Activated CD4-positive, alpha-beta T cell treated with anti-CD3 and anti-CD28 coated beads, Interleukin-2, amount 50 U/mL, for 1 hour (primary cell): ENCODE results near the gene FHAD1.

Experiments
- DNase-seq: peaks from one replicate; pipeline ENCODE4 v3.0.0-alpha.2; 2020

The FHAD1 gene

GRCh38 chr1:15218287-15219279 is 28.4 kb upstream of the FHAD1 start:
- DNase-seq, result no peak

GRCh38 chr1:15219280-15220023 is 27.6 kb upstream of the FHAD1 start:
- no peak for DNase-seq

GRCh38 chr1:15220024-15220392 is 27.0 kb upstream of the FHAD1 start:
- DNase-seq, result no peak

- DNase-seq, result no peak
Measured at GRCh38 chr1:15220825-15221431, 26.1 kb upstream of the FHAD1 start.

GRCh38 chr1:15222653-15223303 is 24.2 kb upstream of the FHAD1 start:
- no peak for DNase-seq

GRCh38 chr1:15224259-15224869 is 22.7 kb upstream of the FHAD1 start:
- DNase-seq, result no peak

DNA sequence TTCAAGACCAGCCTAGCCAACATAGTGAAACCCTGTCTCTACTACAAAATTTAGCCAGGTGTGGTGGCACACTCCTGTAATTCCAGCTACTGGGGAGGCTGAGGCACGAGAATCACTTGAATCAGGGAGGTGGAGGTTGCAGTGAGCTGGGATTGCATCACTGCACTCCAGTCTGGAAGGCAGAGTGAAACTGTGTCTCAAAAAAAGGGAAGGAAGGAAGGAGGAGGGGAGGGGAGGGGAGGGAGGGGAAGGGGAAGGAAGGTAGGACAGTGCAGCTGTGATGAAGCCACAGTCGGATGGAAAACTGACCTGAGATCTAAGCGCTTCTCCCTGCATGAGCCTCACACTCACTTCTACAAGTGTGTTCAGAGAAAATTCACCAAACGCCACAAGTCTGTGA is 22.0 kb upstream of the FHAD1 start:
- no peak for DNase-seq

- DNase-seq, result no peak
Measured at GRCh38 chr1:15225461-15225860, 21.6 kb upstream of the FHAD1 start.

DNA sequence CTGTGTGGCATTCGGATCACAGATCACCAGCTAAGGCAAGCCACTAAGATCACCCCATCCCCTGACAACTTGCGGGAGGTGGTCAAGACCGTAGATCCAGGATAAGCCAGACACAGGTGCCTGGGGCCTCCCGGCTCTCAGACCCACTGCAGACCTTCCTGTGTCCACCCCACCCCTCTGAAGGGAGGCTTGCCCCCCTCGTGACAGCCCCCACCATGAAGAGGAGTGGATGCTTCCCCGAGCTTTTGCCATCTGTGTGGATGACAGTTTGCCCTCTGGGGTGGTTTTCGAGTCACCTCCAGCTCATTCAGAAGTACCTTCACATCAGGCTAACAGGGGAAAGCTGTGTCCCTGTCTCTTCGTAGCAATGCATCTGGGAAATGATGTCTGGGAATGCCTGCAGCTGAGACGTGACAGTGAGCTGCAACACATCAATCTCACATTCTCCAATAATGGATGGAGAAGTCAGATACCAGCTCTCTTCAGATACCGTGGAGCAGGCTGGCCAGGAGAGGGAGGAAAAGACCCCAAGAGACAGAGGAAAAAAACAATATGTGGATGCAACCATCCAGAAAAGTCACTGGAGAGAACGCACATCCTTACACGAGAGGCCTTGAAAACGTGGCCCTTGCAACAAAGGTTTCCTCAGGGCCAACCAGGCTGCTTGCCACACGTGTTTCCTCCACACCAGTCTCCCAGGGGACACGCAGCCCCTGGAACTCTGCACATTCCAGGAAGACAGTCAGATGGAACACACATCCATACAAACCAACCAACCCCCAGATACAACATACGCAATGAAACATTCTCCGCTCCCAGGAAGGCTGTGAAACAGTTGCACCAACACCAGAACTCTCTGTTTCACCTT is 20.4 kb upstream of the FHAD1 start:
- DNase-seq, result no peak

DNA sequence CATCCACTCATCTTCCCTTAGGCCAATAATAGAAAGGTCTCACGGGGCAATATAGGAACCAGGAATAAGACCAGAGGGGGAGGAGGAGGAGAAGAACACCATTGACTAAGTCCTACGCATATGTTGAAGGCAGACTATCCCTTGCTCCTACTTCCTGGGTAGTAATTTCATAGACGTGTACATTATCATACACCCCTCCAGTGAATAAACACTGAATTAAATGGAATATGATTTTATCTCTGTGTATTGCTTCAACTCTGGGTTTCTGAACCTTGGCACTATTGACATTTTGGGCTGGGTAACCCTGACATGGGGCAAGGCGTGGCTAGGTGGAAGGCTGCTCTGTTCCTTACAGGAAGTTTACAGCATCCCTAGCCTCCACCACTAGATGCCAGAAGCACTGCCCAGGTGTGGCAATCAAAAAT is 17.3 kb upstream of the FHAD1 start:
- no peak for DNase-seq

- DNase-seq, result no peak
Measured at GRCh38 chr1:15231714-15232201, 15.3 kb upstream of the FHAD1 start.

DNA sequence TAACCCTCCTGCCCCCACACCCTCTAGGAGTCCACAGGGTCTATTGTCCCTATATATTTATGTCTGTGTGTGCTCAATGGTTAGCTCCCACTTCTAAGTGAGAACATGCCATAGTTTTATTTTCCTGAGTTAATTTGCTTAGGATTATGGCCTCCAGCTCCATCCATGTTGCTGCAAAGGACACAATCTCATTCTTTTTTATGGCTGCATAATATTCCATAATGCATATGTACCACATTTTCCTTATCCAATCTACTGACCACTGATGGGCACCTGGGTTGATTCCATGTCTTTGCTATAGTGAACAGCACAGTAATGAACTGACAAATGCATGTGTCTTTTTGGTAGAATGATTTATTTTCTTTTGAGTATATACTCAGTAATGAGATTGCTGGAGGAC is 13.3 kb upstream of the FHAD1 start:
- DNase-seq, result no peak

- DNase-seq, result no peak
Measured at GRCh38 chr1:15236321-15236721, 10.7 kb upstream of the FHAD1 start.

DNA sequence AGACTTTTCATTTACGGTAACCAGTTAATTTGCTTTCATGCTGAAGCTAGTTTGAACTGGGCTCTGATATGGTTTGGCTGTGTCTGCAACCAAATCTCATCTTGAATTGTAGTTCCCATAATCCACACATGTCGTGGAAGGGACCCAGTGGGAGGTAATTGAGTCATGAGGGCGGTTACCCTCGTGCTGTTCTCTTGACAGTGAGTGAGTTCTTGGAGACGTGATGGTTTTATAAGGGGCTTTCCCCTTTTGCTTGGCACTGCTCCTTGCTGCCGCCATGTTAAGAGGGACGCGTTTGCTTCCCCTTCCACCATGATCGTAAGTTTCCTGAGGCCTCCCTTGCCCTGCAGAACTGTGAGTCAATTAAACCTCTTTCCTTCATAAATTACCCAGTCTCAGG is 10.3 kb upstream of the FHAD1 start:
- no peak for DNase-seq

DNA sequence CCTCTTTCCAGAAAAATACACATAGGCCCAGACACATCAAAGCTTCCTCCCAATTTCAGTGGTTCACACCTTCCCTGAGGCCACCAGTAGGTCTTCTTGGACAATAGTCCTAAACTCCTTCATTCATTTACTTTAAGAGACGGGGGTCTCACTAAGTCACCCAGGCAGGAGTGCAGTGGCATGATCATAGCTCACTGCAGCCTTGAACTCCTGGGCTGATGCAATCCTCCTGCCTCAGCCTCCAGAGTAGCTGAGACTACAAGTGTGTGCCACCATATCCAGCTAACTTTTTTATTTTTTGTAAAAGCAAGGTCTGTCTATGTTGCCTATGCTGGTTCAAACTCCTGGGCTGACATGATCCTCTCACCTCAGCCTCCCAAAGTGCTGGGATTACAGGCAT is 8.2 kb upstream of the FHAD1 start:
- DNase-seq, result no peak

- DNase-seq, result no peak
Measured at GRCh38 chr1:15242766-15243165, 4.3 kb upstream of the FHAD1 start.

DNA sequence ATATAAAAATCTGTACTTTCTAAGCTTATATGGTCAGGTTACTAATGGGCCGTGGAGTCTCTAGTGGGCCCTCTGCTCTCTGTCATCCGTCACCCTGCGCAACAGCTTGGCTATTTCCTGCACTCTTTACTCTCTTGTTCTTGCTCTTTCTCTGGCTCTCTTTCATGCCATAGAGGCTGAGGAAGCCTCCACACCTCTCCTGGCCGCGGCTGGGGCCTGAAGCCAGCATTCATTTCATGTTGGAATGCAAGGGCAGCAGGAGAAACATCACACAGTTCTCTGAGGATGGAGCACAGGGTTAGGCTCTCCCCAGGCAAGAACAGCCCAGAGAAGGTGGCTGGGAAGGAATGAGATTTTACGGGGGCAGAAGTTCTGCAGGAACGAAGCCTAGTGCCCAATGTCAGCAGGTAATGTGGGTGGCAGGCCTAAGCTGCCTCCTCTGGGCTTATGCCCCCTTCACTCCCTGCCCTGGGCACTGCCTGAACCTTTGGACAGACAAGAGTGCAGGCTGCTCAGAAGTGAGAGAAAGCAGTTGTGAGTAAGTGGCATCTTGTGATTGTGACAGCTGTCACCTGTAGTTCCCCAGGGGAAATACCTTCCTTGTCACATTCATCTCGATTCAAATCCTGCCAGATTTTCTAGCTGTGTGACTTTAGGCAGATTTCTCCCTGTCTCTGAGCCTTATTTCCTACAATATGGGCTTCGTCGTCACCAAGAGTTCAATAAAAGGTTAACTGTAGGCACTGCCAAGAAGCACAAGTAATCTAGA is 3.6 kb upstream of the FHAD1 start:
- no peak for DNase-seq

DNA sequence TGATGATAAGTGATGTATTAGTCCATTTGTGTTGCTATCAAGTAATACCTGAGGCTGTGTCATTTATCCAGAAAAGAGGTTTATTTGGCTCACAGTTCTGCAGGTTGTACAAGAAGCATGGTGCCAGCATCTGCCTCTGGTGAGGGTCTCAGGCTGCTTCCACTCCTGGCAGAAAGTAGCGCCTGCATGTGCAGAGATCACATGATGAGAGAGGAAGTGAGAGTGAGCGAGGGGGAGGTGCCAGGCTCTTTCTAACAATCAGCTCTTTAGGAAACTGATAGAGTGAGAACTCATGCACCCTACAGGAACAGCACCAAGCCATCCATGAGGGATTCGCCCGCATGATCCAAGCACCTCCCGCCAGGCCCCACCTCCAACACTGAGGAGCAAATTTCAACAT is 2.2 kb upstream of the FHAD1 start:
- no peak for DNase-seq

DNA sequence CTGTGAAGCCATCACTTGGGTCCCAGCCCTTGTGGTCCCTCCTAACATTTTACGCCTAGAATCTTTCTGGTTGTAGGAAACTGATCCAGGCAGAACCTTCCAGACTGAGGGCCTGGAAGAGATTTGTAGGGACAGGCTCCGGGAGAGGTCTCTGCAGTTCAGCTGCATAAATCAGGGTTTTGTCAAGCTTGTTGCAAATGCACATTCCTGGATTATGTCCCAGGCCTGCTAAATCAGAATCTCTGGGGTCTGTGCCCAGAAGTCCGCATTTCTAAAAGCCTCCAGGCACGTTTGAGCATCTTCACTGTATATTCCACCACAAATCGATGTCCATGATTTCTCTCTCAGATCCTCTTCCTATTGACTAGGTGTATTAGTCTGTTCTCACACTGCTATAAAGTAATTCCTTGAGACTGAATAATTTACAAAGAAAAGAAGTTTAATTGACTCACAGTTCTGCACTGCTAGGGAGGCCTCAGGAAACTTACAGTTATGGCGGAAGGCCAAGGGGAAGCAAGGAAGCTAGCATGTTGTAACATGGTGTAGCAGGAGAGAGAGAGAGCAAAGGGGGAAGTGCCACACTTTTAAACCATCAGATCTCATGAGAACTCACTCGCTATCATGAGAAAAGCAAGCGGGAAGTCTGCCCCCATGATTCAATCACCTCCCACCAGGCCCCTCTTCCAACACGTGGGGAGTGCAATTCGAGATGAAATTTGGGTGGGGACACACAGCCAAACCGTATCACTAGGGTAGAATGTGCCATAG is 1.2 kb upstream of the FHAD1 start:
- DNase-seq, result no peak

DNA sequence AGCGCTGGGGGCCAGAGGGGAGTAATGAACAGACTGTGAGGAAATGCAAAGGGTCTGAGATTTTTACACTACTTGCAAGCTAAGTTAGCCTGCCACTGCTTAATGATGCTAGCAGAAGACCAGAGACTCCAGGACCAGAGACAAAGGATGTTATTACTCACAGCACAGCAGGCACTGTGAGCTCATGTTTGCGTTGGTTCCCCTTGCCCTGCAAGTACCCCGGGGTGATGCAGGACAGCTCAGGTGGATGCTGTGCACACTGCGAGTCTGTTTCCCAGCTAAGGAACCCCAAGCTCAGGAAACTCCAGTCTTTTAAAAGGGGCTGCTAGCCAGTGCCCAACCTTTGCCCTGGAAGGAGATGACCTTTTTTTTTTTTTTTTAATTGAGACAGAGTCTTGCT is 1.2 kb downstream of the FHAD1 start:
- DNase-seq, result no peak
